Keratinocyte (primary cell): Measurements from ENCODE around the gene EPB41.

Experiments used
- CTCF ChIP-seq, 3 experiments: IDR thresholded peaks in 1 of 3; conservative IDR thresholded peaks in 1 of 3; optimal IDR thresholded peaks in 1 of 3; 2 replicates in 2 of 3; 3 replicates in 1 of 3; pipeline versions ENCODE3 to v1.5.1; 2011; ENCODE audit warnings: low read length in 3 of 3, mild to moderate bottlenecking in 3 of 3, moderate library complexity in 2 of 3, control low read depth in 1 of 3, inconsistent platforms in 1 of 3; ENCODE audit not compliant: insufficient read depth in 2 of 3; ENCODE audit errors: extremely low read depth in 1 of 3
- EZH2 ChIP-seq: IDR thresholded peaks from one replicate; pipeline ENCODE4 v1.6.1; 2012; ENCODE audit warnings: inconsistent platforms, mild to moderate bottlenecking, low read length, moderate library complexity

GRCh38 chr1:29162476-29163138 lies 248.2 kb downstream of the EPB41 start:
- TF ChIP-seq CTCF (optimal IDR thresholded peaks at IDR 0.05 in 1 of 3, IDR thresholded peaks at IDR 0.05 in 1 of 3, conservative IDR thresholded peaks at IDR 0.05 in 1 of 3; ENCODE audit: extremely low read depth in 1 of 3, insufficient read depth in 2 of 3, low read length in 3 of 3) (no peak), EZH2 (no peak)
